Endothelial cell (in vitro differentiated cells): ENCODE data around the gene PDZRN4. TPM values are rescaled to one million over a fixed set of nuclear protein-coding genes. Genes with fewer than 3 reads are reported as not detected.

ENCODE experiments used
- DNase-seq: peaks from one replicate; pipeline ENCODE4 v3.0.0; 2021; ENCODE audit warnings: low spot score
- H3K27ac Mint-ChIP-seq: one replicate; pipeline ENCODE4 v1.8.0; 2021; ENCODE audit warnings: mixed read lengths, inconsistent platforms; ENCODE audit not compliant: unreplicated experiment
- H3K27me3 Mint-ChIP-seq: one replicate; pipeline ENCODE4 v1.8.0; 2021; ENCODE audit warnings: mild to moderate bottlenecking, moderate library complexity, mixed read lengths, inconsistent platforms; ENCODE audit not compliant: unreplicated experiment
- H3K36me3 Mint-ChIP-seq: one replicate; pipeline ENCODE4 v1.8.0; 2021; ENCODE audit warnings: mild to moderate bottlenecking, low read depth, mixed read lengths, inconsistent platforms; ENCODE audit not compliant: unreplicated experiment
- H3K4me1 Mint-ChIP-seq: one replicate; pipeline ENCODE4 v1.8.0; 2021; ENCODE audit warnings: mild to moderate bottlenecking, mixed read lengths, inconsistent platforms; ENCODE audit not compliant: unreplicated experiment
- H3K4me3 Mint-ChIP-seq: one replicate; pipeline ENCODE4 v1.8.0; 2021; ENCODE audit warnings: mild to moderate bottlenecking, mixed read lengths, inconsistent platforms; ENCODE audit not compliant: unreplicated experiment
- H3K9me3 Mint-ChIP-seq: one replicate; pipeline ENCODE4 v1.8.0; 2021; ENCODE audit warnings: mixed read lengths, inconsistent platforms; ENCODE audit not compliant: unreplicated experiment
- CTCF ChIP-seq: fragments of 200-600 bp; sonication (generic); IDR thresholded peaks from one replicate; pipeline ENCODE4 v1.5.0; 2021; ENCODE audit warnings: antibody characterized with exemption; ENCODE audit not compliant: unreplicated experiment
- total RNA-seq: library from RNA; stranded (reverse); fragmentation: NEBNext Ultra II Directional; extraction: Animal tissue kit (Norgen Biotek cat#: 25700); gene quantifications from one replicate; pipeline ENCODE4 v1.2.1, GENCODE V29; 2021; ENCODE audit not compliant: unreplicated experiment

The PDZRN4 gene
- total RNA-seq, 1 donor from 2014 or later: not detected

DNA sequence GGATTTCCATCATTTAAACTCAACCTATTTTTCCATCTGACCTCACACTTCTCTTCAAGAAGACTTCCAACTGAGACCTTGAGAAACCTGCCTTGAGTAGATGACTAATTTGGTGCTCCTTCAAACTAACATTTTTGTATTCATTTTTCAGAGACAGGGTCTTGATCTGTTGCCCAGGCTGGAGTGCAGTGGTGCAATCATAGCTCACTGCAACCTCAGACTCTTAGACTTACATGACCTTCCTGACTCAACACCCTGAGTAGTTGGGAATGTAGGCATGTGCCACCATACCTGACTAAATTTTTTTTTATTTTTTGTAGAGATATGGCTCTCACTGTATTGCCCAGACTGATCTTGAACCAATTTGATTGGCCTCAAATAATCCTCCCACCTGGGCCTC lies 389.9 kb downstream of the PDZRN4 start:
- no peak for DNase-seq
- no peak overlapping the region for H3K4me3 Mint-ChIP-seq
- peaks cover 3% of the 10 kb centered on the region for H3K4me1 Mint-ChIP-seq
- no peaks in the 10 kb centered on the region for H3K9me3 Mint-ChIP-seq
- H3K27ac Mint-ChIP-seq: no peak overlapping the region
- TF ChIP-seq CTCF: no peak
- no peaks in the 10 kb centered on the region for H3K36me3 Mint-ChIP-seq
- H3K27me3 Mint-ChIP-seq: no peaks in the 10 kb centered on the region

GRCh38 chr12:41585784-41586183 lies 397.7 kb downstream of the PDZRN4 start:
- Mint-ChIP-seq H3K4me1 (peaks cover 7% of the 10 kb centered on the region), H3K4me3 (no peak overlapping the region), H3K27me3 (no peaks in the 10 kb centered on the region), H3K27ac (no peak overlapping the region), H3K36me3 (no peaks in the 10 kb centered on the region), H3K9me3 (no peaks in the 10 kb centered on the region)
- no peak for DNase-seq
- TF ChIP-seq CTCF: no peak

- Mint-ChIP-seq H3K36me3 (no peaks in the 10 kb centered on the region), H3K27ac (no peak overlapping the region), H3K27me3 (no peaks in the 10 kb centered on the region), H3K4me3 (no peak overlapping the region), H3K4me1 (peaks cover 7% of the 10 kb centered on the region), H3K9me3 (no peaks in the 10 kb centered on the region)
- DNase-seq: no peak
- no peak for TF ChIP-seq CTCF
These were observed 399.5 kb downstream of the PDZRN4 start for GRCh38 chr12:41587574-41587973.

DNA sequence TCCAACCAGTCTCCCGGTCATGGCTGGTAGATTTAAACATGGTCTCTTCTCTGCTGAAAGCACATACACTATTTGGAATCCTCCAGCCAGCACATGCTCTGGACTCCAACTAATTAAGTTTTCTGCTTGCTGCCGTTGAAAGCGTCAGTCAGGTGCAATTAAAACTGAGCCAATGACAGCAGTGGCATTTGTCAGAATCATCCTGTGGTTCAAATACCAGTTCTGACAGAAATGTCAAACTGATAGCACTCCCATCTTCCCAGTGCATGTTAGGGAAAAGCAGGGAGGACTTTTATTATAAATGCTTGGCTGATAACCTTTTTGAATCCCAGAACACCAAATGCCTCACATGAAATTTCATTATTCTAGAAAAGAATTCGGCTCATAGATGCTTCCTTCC lies 401.8 kb downstream of the PDZRN4 start:
- Mint-ChIP-seq H3K27me3 (no peaks in the 10 kb centered on the region), H3K9me3 (no peaks in the 10 kb centered on the region), H3K4me3 (no peak overlapping the region), H3K36me3 (no peaks in the 10 kb centered on the region), H3K27ac (no peak overlapping the region), H3K4me1 (no peaks in the 10 kb centered on the region)
- TF ChIP-seq CTCF: no peak
- DNase-seq: no peak

DNA sequence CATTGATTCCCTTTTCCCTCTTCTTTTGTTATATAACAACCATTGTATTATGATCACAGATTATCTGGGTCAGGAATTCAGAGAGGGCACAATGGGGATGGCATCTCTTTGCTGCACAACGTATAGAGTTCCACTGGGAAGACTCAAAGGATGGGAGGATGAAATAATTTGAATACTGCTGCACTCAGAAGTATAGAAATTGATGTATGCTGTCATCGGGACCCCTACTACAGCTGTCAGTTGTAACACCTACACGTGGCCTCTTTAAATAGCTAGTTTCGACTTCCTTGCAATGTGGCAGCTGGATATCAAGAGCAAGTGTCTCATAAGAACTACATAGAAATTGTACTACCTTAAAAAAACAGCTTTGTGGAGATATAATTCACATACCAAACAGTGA lies 408.1 kb downstream of the PDZRN4 start:
- Mint-ChIP-seq H3K27ac (no peak overlapping the region), H3K4me1 (no peaks in the 10 kb centered on the region), H3K36me3 (no peaks in the 10 kb centered on the region), H3K4me3 (no peak overlapping the region), H3K9me3 (no peaks in the 10 kb centered on the region), H3K27me3 (no peaks in the 10 kb centered on the region)
- no peak for TF ChIP-seq CTCF
- DNase-seq: no peak
